ENCODE results near the gene GTF2IRD1. TPM values are rescaled to one million over a fixed set of nuclear protein-coding genes. Genes with fewer than 3 reads are reported as not detected.

Gene GTF2IRD1
- polyA plus RNA-seq, 1 donor: 50.8 TPM

- DNase-seq: no peak
These were observed 115.9 kb downstream of the GTF2IRD1 start for GRCh38 chr7:74569501-74570075.

GRCh38 chr7:74570533-74571156 is 116.9 kb downstream of the GTF2IRD1 start:
- no peak for DNase-seq

GRCh38 chr7:74572301-74572979 is 118.7 kb downstream of the GTF2IRD1 start:
- DNase-seq: no peak

- no peak for DNase-seq
These were observed 119.8 kb downstream of the GTF2IRD1 start for GRCh38 chr7:74573512-74573911.

DNA sequence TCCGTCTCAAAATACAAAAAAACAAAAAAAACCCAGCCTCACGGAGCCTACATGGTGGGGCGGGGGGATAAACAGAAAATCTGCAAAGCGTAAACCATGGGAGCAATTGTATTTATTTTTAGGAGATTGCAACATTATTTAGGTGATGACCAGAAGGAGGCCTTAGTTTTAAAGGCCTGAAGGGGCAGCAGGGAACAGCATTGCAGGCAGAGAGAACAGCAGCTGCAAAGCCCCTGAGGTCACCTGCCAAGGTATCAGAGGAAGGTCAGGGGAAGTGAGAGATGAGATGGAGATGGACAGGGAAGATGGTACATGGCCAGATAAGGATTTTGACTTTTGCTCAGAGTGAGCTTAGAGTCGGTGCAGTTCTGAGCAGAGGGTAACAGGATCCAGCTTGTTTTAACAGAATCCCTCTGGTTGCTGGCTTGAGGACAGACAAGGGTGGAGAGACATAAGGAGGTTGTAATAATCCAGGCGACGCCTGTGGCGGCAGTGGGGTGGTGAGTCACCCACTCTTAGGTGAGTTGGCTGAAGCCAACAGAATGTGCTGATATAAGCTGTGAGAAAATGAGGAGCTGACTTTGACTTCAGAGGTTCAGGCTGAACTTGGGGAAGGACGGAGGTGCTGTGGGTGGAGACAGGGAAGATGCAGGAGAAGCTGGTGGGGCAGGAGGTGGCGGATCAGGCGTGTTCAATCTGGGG is 121.5 kb downstream of the GTF2IRD1 start:
- no peak for DNase-seq

DNA sequence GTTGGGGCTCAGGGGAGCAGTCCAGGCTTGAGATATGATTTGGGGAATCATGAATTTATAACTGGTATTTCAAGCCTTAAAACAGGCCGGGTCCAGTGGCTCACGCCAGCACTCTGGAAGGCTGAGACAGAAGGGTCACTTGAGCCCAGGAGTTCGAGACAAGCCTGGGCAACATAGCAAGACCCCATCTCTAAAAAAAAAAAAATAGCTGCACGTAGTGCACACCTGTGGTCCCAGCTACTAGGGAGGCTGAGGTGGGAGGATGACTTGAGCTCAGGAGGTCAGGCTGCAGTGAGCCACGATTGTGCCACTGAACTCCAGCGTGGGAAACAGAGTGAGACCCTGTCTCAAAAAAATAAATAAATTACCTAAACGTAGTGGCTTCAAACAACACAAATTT is 122.1 kb downstream of the GTF2IRD1 start:
- no peak for DNase-seq

DNA sequence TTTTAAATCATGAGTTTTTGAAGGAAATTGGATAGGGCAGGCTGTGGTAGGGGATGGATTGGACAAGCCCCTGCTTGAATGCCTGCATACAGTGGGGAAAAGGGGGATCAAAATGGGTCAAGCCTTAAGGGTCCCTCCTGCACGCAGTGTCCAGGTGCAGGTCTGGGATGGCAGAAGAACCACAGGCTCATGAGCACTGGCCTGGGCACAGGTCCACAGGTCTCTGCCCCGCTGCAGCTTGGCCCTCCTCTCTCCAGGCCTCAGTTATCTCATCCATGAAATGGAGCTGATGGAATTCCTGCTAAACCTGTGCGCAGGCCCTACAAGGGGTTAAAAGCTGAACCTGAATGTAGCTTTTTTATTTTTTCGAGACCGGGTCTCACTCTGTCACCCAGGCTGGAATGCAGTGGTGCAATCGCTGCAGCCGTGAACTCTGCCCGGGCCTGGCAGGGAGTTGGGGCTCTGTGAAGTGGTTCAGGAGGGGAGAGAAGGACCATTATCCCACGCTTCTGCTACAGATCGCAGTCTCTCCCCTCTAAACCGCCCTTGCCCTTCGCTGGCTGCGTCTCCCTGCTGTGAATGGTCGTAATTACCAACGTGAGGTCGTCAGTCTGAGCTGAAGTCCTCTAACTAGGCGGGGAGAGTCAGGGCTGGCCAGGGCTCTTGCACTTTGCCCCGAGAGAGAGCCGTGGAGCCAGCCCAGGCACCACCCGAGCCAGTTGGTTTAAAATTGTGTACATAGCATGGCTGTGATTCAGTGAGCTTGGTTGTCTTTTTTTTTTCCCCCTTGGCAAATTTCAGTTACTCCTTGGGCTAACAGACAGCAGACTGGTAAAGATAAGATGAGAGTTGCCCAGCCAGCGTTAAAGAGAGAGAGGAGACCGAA is 126.3 kb downstream of the GTF2IRD1 start:
- DNase-seq: no peak

- no peak for DNase-seq
These were observed 128.3 kb downstream of the GTF2IRD1 start for GRCh38 chr7:74581916-74582440.

GRCh38 chr7:74582447-74583039 is 128.8 kb downstream of the GTF2IRD1 start:
- DNase-seq: no peak

DNA sequence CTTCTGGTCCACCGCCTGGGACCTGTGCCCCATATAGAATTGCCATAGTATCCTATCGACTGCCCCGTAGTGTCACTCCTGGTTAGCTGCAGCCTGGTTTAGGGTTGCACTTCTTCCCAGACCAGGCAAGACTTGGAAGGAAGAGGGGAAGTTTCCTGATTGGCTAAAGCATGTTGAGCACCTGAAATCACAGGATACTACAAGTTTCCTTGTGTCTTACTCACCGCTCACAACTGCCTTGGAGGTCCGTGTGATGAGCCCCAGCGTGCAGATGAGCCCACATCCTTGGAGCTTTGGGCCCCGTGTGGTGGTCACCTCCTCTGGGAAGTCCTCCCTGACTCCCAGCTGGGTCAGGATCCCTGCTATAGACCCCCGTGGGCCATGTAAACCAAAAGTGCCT is 129.9 kb downstream of the GTF2IRD1 start:
- no peak for DNase-seq

GRCh38 chr7:74584160-74584954 is 130.7 kb downstream of the GTF2IRD1 start:
- no peak for DNase-seq

DNA sequence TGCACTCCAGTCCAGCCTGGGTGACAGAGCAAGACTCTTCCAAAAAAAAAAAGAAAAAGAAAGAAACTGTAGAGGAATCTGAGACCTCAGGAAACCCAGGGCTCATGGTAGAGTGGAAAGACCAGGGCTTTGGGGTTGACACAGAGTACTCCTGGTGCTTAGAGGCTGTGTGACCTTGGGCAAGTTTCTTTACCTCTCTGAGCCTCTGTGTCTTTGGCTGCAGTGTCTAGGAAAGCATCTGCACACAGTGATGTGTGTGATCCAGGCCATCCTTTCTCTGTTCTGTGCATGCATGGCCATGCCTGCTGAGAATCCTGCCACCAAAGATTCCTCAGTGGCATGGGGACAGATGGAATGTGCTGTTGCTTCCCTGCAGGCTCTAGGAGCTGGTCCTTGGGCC is 132.1 kb downstream of the GTF2IRD1 start:
- DNase-seq: no peak

DNA sequence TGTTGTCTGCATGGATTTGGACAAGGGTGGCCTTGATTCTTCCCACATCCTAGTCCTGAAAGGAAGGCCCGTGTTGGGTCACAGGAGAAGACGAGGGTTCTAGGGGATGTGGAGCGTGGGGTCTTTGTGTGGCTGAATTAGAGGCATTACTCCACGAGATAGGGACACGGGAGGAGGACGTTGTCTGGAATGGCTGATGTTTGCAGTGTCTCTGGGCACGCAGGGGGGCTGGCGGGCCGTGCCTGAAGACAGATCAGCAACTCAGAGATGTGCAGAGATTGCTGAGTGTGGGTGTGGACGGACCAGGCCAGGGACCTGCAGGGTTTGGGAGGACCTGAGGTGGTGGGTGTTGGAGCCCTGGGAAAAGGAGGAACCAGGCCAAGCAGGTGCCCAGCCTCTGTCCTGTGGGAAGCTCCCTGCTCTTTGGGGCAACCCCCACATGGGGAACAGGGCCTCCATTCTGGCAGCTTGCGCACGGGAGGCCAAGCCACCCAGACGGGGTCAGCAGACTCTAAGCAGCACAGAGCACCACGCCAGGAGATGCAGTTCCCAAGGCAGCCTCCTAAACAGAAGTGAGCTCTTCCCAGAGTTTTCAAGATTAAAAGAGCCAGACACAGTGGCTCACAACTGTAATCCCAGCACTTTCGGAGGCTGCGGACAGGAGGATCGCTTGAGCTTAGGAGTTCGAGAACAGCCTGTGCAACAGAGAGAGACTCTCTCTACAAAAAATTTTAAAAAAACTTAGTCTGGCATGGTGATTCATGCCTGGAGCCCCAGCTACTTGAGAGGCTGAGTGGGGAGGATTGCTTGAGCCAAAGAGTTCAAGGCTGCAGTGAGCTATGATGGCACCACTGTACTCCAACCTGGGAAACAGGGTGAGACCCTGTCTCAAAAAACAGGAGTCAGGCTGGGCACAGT is 132.8 kb downstream of the GTF2IRD1 start:
- no peak for DNase-seq

DNA sequence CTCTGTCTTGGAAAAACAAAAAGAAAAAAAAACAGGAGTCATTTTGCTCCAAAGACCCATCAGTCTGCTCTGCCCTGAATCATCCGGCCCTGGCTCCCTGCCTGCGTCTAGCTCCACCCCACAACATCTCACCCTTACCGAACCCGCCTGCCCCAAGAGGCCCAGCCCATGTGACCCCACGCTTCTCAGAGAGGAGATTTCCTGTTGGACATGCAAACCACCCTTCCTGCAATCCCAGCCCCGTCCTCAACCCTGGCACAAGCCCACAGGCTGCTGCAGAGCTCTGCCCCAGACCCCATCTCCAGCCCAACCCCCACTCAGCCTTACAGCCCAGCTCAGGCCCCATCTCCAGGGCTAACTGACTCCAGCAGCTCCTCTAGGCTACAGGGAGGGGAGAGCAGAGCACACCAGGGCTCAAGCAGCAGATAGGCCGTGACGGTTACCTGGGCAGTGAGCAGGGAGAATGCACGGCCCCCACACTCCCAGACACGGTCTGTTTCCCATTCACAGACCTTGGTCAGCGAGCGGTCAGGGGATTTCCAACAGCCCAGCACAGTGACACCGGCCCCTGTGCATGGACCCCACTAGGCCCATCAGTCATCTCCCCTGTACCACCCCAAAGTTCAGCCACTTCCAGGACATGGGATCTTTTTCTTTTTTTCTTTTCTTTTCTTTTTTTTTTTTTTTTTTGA is 133.9 kb downstream of the GTF2IRD1 start:
- peak; percentile 53 for DNase-seq

- no peak for DNase-seq
These were observed 137.1 kb downstream of the GTF2IRD1 start for GRCh38 chr7:74590813-74591212.

- no peak for DNase-seq
These were observed 144.9 kb downstream of the GTF2IRD1 start for GRCh38 chr7:74598558-74598957.

- no peak for DNase-seq
These were observed 145.5 kb downstream of the GTF2IRD1 start for GRCh38 chr7:74599244-74599643.

- no peak for DNase-seq
These were observed 150.8 kb downstream of the GTF2IRD1 start for GRCh38 chr7:74604326-74605020.

Data from hindlimb muscle (tissue), 1 donor.